GM12873 (cell line): ENCODE measurements around the gene PHACTR3.

Source experiments
- TF ChIP-seq, protein P1 (sequence below): IDR thresholded peaks from 2 replicates; pipeline ENCODE4 v1.5.1; 2012; ENCODE audit warnings: low read depth, mild to moderate bottlenecking, moderate library complexity, low read length, control low read depth; ENCODE audit not compliant: insufficient read depth; ENCODE audit errors: missing control alignments

Gene PHACTR3

DNA sequence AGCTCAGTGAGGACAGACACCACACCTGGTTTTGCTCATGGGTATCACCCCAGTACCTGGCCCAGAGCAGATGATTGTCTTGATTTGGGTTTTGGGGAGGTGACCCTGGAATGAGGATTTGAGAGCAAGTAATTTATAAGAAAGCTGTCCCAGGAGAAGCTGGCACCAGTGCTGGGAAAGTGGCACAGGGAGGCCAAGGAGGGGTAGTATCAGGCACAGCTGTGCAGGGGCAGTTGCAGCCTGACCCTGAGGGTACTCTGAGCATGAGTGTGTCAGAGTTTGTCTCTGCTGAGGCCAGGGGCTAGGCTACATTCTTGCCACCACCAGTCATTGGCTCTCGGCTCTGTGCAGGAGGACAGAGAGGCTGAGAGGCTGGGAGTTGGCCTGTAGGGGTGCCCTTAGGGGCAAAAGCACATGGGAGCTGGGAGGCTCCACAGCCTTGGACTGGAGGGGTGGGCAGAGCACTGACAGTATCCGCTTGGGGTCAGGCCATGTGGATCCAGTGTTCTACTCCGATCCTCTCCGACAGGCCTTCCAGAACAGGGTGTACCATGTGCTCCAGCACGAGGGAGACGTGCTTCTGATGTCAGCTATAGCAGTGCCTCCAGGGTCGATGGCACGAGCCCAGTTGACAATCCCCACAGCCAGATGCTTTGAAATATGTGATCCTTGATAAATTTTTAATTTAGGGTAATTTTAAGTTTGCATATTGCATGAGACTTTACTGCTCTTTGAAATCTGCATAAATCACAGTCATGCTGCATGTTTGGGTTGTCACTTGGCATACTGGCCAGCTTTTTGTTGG, 121.3 kb downstream of the PHACTR3 start:
- TF ChIP-seq, protein P1, sequence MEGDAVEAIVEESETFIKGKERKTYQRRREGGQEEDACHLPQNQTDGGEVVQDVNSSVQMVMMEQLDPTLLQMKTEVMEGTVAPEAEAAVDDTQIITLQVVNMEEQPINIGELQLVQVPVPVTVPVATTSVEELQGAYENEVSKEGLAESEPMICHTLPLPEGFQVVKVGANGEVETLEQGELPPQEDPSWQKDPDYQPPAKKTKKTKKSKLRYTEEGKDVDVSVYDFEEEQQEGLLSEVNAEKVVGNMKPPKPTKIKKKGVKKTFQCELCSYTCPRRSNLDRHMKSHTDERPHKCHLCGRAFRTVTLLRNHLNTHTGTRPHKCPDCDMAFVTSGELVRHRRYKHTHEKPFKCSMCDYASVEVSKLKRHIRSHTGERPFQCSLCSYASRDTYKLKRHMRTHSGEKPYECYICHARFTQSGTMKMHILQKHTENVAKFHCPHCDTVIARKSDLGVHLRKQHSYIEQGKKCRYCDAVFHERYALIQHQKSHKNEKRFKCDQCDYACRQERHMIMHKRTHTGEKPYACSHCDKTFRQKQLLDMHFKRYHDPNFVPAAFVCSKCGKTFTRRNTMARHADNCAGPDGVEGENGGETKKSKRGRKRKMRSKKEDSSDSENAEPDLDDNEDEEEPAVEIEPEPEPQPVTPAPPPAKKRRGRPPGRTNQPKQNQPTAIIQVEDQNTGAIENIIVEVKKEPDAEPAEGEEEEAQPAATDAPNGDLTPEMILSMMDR = no peak

DNA sequence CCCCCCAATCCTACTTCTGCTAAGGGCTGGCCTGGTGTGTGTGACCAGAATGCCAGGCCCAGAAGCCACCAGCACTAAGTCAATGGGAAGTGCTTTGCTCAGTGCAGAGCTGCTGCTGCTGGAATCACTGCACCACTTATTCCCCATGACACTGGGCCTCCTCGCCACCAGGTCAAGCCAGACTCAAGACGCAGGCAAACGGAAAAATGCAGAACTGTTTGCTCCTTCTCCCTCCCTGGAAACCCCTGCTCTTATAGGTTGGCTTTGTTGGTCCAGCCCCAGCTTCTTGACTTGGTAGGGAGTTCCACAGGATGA, 121.9 kb downstream of the PHACTR3 start:
- TF ChIP-seq, protein P1 = no peak

DNA sequence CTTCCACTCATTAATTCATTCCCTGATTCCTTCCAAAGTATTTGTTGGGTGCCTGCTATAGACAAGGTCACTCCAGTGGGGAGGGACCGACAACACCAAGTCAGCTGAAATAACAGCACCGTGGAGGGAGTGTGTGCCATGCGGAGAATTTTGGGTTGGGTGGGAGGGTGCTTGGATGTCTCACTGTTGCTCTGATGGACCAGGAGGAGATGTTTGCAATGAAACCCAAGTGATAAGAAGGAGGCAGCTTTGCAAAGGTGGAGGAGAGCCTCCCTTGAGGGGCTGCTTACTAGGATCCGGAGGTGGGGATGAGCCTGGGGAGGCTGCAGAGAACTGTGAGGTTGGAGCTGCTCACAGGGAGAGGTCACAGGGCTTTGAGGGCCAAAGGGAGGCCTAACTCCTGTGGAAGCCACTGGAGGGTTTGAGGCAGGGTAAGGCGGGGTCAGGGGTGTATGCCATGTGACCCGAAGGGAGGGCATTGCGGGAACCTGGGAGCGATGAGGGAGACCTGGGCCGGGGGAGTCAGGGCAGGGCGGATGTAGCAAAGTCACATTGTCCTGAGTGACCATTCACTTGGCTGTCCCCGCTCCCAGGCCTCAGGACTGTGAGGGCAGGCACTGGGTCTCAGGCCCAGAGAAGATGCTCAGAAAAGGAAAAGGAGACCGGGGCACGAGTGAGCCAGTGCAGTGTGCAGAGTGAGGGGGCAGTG, 124.5 kb downstream of the PHACTR3 start:
- TF ChIP-seq, protein P1 = no peak

DNA sequence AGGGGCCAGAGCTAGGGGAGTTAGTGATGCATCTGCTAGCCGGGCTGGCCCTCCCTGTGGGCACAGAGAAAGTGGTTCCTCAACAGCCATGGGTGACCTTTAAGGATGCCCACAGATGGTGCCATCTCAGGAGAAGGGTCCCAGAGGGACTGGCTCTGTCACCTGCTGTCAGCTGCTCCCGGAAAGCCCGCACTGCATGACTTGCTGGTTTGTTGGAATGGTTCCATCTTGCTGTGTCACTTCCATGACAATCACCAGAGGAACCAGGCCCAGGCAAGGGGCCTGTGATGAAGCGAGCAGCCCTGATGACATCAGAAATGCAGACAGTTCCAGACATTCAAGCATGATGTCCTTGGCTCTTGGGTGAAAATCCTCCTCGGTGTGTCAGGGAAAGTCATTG, 125.2 kb downstream of the PHACTR3 start:
- TF ChIP-seq, protein P1 = no peak

DNA sequence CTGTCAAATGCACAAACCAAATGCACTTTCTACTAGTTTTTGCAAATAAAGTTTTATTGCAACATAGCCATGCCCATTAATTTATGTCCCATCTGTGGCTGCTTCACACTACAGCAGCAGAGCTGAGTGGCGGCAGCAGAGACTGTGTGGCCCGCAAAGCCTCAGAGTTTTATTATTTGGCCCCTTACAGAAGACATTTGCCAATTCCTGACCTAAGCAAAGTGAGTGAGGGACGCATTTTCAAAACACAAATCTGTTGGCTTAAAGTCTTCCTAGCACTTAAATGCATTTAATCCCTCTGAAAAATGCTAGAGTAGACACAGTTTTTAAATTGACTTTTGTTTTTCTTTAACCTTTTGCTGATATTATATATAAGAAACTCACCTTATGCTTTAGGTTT, 126.4 kb downstream of the PHACTR3 start:
- TF ChIP-seq, protein P1 = no peak

DNA sequence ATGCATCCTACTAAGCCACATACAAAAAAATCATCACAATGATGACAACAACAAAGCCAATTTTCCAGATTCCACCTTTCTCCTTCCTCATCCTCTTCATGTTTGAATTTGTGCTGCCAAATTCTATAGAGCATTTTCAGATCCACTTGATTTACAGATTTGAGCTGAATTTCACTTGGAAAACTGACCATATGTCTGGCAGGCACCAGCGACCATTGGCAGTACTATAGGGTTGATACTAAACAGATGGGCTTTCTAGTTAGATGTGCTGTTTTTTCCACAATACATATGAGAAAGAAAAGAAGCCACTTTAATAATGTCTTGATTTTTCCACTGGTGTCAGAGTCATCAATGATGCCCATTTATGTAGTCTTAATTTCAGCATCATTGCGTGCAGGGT, 127.0 kb downstream of the PHACTR3 start:
- TF ChIP-seq, protein P1 = no peak

DNA sequence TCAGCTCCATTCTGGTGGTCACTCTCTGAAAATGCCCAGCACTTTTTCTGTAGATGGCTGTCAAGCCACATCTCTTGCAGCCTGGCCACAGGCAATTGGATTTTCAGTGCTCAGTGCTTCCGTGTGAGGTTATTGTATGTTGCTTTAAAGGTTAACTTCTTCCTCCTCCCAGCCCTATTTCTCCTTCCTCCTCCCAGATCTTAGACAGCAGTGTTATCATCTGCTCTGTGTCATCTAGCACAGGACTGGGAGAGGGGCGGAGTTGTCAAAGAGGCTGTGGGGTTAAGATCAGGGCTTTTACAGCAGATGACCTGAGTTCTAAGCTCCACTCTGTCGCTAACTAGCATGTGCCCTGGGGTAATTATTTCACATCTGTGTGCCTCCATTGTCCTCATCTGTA, 129.0 kb downstream of the PHACTR3 start:
- TF ChIP-seq, protein P1 = no peak
